ENCODE results near the gene OGFR. TPM values are rescaled to one million over a fixed set of nuclear protein-coding genes. Genes with fewer than 3 reads are reported as not detected.

The OGFR gene
- total RNA-seq, 4 donors from 2014 or later: 73.3 to 88.3 (median 76.3) TPM

DNA sequence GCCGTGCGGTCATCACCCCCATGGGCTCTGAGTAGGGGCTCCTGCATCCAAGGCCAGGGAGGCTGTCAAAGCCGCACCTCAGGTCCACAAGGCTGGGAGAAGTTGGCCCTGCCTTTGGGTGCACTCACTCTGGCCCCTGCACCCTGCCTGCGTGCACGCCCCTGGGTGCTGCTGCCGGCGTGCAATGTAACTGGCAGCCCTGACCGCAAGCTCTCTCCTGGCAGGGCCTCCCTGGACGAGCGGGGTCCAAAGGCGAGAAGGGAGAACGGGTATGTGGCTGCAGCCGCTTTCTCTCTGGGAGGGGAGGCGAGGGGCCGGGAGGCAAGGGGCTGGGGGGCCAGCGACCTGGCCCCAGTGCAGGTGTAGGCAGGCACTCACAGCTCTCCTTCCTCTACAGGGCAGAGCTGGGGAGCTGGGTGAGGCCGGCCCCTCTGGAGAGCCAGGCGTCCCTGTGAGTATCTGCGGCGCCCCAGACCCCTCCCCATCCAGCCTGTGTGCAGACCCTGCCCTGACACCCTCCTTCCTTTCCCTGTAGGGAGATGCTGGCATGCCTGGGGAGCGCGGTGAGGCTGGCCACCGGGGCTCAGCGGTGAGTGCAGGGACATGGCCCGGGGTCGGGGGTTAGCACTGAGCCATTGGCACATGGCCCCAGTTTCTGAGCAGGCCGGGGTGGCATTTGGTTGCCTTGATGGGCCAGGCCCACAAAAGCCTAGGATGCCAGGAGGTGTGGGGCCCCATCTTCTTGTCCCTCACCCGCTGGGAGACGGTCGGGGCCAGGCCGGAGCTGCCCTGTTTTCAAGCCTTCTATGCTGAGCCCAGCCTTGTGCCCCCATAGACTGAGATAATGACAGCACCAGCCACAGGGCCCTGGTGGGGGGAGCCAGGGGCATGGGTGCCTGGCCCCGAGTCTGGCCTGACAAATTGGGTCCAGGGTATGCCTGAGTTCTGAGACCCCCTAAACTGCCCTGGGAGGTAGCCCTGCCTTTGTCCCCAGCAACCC is 24.9 kb downstream of the OGFR start:
- H3K36me3 ChIP-seq: no peaks in the 10 kb centered on the region
- peaks cover 2 to 36% (median 20%) of the 10 kb centered on the region in 4 donors for H3K4me1 ChIP-seq
- H3K27ac ChIP-seq: no peak overlapping the region
- DNase-seq: no peak
- no peak overlapping the region for H3K4me3 ChIP-seq
- no peak for TF ChIP-seq POLR2A (IDR thresholded peaks at IDR 0.05)
- TF ChIP-seq, protein P1, sequence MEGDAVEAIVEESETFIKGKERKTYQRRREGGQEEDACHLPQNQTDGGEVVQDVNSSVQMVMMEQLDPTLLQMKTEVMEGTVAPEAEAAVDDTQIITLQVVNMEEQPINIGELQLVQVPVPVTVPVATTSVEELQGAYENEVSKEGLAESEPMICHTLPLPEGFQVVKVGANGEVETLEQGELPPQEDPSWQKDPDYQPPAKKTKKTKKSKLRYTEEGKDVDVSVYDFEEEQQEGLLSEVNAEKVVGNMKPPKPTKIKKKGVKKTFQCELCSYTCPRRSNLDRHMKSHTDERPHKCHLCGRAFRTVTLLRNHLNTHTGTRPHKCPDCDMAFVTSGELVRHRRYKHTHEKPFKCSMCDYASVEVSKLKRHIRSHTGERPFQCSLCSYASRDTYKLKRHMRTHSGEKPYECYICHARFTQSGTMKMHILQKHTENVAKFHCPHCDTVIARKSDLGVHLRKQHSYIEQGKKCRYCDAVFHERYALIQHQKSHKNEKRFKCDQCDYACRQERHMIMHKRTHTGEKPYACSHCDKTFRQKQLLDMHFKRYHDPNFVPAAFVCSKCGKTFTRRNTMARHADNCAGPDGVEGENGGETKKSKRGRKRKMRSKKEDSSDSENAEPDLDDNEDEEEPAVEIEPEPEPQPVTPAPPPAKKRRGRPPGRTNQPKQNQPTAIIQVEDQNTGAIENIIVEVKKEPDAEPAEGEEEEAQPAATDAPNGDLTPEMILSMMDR (IDR thresholded peaks at IDR 0.05): no peak
- no peaks in the 10 kb centered on the region for H3K9me3 ChIP-seq
- no peaks in the 10 kb centered on the region for H3K27me3 ChIP-seq

DNA sequence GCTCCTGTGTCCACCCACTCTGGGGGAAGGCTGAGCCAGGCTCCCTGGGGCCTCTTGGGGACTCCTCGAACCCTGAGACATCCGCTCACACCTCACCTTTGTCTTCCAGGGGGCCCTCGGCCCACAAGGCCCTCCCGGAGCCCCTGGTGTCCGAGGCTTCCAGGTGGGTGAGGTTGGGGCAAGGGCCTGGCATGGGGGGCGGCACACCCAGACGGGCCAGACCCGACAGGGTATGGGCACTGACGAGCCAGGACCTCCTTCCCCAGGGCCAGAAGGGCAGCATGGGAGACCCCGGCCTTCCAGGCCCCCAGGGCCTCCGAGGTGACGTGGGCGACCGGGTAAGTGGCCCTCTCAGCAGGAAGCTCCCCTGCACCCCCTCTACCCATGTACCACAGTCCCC is 25.6 kb downstream of the OGFR start:
- no peak for TF ChIP-seq POLR2A (IDR thresholded peaks at IDR 0.05)
- TF ChIP-seq, protein P1 (IDR thresholded peaks at IDR 0.05): no peak
- peaks cover 2 to 30% (median 15%) of the 10 kb centered on the region in 4 donors for H3K4me1 ChIP-seq
- H3K27ac ChIP-seq: no peak overlapping the region
- H3K4me3 ChIP-seq: no peak overlapping the region
- no peaks in the 10 kb centered on the region for H3K27me3 ChIP-seq
- H3K36me3 ChIP-seq: no peaks in the 10 kb centered on the region
- no peaks in the 10 kb centered on the region for H3K9me3 ChIP-seq
- no peak for DNase-seq

DNA sequence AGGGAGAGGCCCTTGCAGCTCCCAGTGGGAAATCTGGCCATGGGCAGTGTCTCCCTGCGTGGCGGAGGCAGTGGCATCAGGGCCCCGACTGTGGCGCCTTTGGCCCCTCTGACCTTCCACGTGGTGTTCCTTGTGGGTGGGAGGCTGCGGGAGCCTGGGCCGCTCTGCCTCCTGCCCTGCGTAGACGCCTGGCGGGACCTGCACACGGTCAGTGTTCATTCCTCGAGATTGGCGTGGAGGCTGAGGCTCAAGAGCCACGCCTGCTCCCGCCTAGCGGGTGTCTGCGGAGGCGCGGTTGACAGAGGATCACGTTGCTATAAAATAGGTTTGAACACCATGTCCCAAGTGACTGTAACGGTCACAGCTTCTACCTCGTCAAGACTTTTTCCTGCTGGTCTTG is 26.2 kb downstream of the OGFR start:
- peak overlapping the region in 1 of 4 donors; percentile 22 for H3K4me3 ChIP-seq
- H3K27me3 ChIP-seq: no peaks in the 10 kb centered on the region
- H3K9me3 ChIP-seq: no peaks in the 10 kb centered on the region
- H3K4me1 ChIP-seq: peaks cover 2 to 28% (median 12%) of the 10 kb centered on the region in 4 donors
- H3K36me3 ChIP-seq: no peaks in the 10 kb centered on the region
- DNase-seq: no peak
- H3K27ac ChIP-seq: peak overlapping the region in 1 of 4 donors; percentile 71
- TF ChIP-seq POLR2A (IDR thresholded peaks at IDR 0.05): no peak
- TF ChIP-seq, protein P1 (IDR thresholded peaks at IDR 0.05): peak in 2 of 6 experiments; percentile 30 to 31

DNA sequence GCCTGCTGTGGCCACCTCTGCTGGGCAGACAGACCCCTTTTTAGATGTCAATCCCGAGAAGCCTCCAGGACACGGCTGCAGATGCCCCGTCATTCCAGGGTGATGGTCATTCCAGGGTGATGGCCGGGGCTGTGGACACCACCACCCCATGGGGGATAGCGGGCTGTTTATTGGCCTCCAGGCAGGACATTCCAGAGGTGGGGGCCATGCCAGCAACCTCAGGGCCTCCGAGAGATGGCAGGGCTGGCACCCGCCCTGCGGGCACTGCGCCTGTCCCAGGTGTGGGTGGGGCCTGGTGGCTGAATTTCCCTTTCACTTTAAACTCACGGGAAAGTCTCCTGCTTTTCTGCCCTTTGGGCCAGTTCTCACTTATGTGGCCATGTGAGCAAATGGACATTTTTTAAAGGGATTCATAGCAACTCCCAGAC is 26.7 kb downstream of the OGFR start:
- H3K36me3 ChIP-seq: no peaks in the 10 kb centered on the region
- no peaks in the 10 kb centered on the region for H3K9me3 ChIP-seq
- H3K27ac ChIP-seq: peak overlapping the region in 2 of 4 donors; percentile 71 to 81
- peak overlapping the region in 1 of 4 donors; percentile 22 for H3K4me3 ChIP-seq
- TF ChIP-seq, protein P1 (IDR thresholded peaks at IDR 0.05): no peak
- no peak for TF ChIP-seq POLR2A (IDR thresholded peaks at IDR 0.05)
- no peaks in the 10 kb centered on the region for H3K27me3 ChIP-seq
- peaks cover 2 to 28% (median 12%) of the 10 kb centered on the region in 4 donors for H3K4me1 ChIP-seq
- DNase-seq: peak in 2 of 3 donors; percentile 73 to 78

DNA sequence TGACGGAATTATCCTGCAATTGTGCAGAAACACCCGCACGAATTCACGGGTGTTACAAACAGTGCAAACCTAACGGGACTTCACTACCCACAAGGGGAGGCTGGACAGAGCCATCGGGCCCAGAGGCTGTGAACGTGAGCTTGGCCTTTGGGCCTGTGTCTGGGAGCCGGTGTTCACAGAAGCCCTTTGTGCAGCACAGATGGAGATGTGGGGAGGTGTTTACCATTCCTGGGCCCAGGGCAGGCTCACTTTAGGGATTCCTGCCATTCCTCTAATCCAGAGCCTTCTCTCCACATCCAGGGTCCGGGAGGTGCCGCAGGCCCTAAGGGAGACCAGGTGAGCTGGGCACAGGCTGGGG is 27.2 kb downstream of the OGFR start:
- Histone ChIP-seq H3K27ac (peak overlapping the region in 2 of 4 donors; percentile 71 to 81), H3K27me3 (no peaks in the 10 kb centered on the region)

More for the DNA sequence above, 27.2 kb downstream of the OGFR start:
- no peak for TF ChIP-seq POLR2A (IDR thresholded peaks at IDR 0.05)
- TF ChIP-seq, protein P1 (IDR thresholded peaks at IDR 0.05): no peak
- Histone ChIP-seq H3K9me3 (no peaks in the 10 kb centered on the region), H3K36me3 (no peaks in the 10 kb centered on the region), H3K4me1 (peaks cover 2 to 28% (median 12%) of the 10 kb centered on the region in 4 donors), H3K4me3 (peak overlapping the region in 2 of 4 donors; percentile 22 to 38)
- DNase-seq: no peak

Data from Peyer's patch (tissue), 4 donors.